Fibroblast of peridontal ligament (primary cell): ENCODE data around the gene C19orf73.
"Not testable (repeated sequence)": the region's sequence is repeated elsewhere in the genome, so short reads cannot be mapped to it uniquely, and the experiment has no call there.

ENCODE experiments used
- DNase-seq: peaks from one replicate; pipeline ENCODE4 v3.0.0-alpha.2; 2010; ENCODE audit errors: extremely low read depth

Gene C19orf73

DNA sequence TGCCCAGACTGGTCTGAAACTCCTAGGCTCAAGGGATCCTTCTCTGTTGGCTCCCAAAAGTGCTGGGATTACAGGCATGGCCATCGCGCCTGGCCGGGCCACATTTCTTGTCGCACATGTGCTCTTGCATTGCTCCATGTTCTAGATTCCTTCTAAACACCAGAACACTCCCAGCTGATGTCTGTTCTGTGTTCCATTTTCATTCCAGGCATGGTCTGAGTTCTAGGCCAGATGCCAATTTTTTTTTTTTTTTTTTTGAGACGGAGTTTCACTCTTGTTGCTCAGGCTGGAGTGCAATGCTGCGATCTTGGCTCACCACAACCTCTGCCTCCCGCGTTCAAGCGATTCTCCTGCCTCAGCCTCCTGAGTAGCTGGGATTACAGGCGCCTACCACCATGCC, 2.9 kb upstream of the C19orf73 start:
- DNase-seq, result not testable (repeated sequence)

DNA sequence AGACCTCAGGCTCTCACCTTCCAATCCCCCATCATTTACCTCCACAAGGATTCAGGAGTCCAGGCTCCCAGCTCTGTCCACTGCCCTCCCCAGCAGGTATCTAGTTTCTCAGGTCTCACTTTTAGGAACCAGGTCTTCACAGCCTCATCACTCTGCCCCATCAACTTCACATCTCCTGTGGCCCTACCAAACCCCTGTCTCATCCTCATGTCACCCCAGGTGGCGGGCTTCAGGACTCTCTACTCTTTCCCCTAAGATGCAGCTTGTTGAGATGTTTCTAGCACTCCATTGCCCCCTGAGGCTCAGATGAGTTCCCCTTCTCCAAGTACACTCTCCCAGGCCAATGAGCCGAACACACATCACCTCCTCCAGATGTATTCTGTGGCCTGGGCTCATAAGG, 1.9 kb upstream of the C19orf73 start:
- DNase-seq, result no peak

GRCh38 chr19:49120325-49120683, 1.4 kb upstream of the C19orf73 start:
- no peak for DNase-seq

GRCh38 chr19:49119411-49120324, 725 bp upstream of the C19orf73 start, which contains the start of gene PPFIA3:
Gene PPFIA3, plus strand, starts transcription at chr19:49119544. Its CDS starts 8,330 bp downstream, at chr19:49127874.
- DNase-seq, result peak; percentile 35

GRCh38 chr19:49117677-49118564, 1.0 kb downstream of the C19orf73 start:
- no peak for DNase-seq

GRCh38 chr19:49116544-49116943, 2.4 kb downstream of the C19orf73 start:
- DNase-seq, result no peak

DNA sequence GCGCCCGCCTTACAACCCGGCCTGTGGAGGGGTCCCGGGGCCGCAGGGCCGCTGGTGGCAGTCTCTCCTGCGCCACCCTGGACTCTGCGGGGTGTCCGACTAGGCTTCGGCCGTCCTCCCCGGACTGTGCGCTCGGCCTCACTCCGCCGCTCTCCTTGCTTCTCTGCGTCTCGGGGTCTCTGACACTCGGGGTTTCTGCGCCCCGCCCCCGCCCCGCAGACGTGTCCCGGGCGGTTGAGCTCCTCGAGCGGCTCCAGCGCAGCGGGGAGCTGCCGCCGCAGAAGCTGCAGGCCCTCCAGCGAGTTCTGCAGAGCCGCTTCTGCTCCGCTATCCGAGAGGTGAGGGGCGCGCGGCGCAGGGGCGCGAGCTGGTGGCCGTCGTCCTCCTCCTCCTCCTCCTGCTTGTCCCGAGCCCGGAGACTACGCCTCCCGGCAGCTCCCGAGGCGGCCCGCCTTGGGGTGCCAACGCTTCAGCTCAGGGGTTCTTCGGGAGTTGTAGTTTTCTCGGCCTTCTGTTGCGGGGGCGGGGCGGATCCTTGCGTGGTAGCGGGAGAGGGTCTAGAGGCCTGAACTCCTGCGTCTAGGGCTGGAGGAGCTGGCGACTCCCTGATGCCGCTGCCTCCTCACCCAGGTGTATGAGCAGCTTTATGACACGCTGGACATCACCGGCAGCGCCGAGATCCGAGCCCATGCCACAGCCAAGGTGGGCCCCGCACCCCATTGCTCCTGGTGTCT, 4.1 kb downstream of the C19orf73 start:
- DNase-seq, result peak; percentile 45

- DNase-seq, result peak; percentile 42
These were observed 4.9 kb downstream of the C19orf73 start, which contains the start of gene LIN7B for GRCh38 chr19:49113762-49114629. Gene LIN7B, plus strand, starts transcription at chr19:49114370. Its CDS starts 35 bp downstream, at chr19:49114405.

DNA sequence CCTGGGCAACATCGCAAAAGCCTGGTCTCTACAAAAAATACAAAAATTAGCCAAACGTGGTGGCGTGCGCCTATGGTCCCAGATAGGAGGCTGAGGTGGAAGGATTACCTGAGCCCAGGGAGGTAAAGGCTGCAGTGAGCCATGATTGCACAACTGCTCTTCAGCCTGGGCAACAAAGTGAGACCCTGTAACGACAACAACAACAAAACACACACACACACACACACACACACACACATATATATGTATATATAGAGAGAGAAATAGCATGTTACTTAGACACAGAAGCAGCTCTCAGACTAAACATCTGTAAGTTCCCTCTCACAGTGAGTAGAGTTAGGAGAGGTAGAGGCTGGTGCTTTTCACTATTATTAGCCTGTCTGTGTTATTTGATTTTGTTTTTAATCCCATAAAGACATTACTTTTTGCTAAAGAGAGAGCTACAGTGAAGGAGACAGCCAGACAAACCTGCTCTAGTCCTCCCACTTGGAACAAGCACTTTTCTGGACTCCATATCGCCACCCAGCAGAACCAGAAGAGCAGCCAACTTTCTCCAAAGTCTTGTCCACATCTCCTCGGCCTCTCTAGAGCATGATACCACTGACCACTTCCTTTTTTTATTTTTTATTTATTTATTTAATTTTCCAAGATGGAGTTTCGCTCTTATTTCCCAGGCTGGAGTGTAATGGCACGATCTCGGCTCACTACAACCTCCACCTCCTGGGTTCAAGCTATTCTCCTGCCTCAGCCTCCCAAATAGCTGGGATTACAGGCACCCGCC, 7.5 kb downstream of the C19orf73 start:
- DNase-seq, result no peak

- peak; percentile 68 for DNase-seq
These were observed 8.4 kb downstream of the C19orf73 start for GRCh38 chr19:49110567-49110966.

DNA sequence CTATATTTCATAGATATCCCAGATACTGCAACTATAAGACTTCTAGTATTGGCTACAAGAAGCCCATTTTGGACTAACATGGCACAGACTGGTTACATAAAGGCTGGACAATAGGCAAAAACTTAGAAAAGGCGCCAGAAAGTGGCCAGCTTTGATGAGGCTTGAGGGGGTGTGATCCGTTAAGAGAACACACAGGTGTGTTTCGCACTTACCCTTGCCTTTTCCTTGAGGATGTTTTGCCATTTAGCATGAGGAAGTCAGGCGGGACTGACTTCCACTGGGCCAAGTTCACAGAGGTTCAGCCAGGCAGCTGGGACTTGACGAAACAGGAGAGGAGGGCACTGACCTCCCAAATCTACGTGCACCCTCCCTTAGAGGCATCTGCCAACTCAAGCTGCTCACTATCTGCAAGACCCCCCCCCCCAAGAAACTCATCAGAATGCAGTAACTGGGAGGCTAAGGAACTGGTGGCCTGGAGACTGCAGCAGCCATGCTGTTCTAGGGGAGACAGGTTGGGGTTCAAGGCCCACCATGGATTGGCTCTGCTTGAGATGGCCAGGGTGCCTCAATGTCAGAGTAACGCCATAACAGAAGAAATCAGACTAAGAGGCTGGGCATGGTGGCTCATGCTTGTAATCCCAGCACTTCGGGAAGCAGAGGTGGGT, 9.2 kb downstream of the C19orf73 start:
- DNase-seq, result no peak

DNA sequence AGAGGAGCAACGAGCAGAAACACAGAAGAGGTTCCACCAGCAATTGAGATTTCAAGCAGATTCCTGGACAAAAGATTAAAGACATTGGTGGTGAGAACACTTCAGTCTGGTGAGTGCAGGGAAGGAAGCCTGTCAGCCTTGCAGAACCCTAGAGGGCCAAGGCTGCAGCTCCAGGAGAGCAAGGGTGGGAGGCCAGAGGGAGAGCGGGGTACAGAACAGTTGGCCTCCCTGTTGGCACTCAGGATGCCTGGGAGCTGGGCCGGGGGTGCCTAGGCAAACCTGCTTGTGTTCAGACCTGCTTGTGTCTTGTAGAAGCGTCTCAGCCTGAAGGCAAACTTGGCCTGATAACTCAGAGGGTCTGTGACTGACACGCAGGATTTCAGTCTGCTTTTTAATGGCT, 9.9 kb downstream of the C19orf73 start:
- no peak for DNase-seq

- DNase-seq, result no peak
These were observed 11.1 kb downstream of the C19orf73 start for GRCh38 chr19:49107625-49108459.

- peak; percentile 52 for DNase-seq
These were observed 12.3 kb downstream of the C19orf73 start for GRCh38 chr19:49106648-49107135.

GRCh38 chr19:49104229-49104864, 14.6 kb downstream of the C19orf73 start:
- no peak for DNase-seq

DNA sequence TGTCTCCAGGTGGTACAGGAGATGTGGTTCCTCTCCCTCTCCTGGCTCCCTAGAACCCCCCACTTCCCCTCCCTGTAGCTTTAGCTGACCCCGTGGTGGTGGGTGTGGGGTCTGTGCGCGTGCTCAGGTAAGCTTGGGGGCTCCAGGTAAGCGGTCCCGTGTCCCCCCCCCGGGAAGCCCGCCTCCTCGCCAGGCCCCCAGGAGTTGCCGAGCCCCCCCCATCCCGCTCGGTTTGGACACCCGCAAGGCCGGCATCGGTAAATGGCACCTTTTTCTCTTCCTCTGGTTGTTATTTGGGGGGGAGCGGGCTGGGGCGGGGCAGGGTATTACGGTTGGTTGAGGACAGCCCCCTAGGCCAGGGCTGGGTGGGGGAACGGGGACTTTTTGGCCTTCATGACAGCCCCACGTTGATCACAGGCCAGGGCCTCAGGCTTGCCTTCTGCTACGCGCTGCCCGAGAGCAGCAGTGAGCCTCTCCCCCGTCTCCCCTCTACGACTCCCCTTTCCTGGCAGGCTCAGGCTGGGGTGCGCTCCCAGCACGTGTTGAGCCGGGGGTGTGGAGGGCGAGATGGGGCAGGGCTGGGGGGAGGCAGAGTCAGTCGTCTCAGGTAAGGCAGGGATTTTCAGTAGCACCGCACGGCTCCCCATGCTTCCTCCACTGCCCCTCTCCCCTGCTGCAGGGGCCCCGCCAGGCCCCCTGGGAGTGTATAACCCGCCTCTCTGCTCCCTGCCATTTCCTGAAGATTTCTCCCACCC, 15.4 kb downstream of the C19orf73 start:
- no peak for DNase-seq

DNA sequence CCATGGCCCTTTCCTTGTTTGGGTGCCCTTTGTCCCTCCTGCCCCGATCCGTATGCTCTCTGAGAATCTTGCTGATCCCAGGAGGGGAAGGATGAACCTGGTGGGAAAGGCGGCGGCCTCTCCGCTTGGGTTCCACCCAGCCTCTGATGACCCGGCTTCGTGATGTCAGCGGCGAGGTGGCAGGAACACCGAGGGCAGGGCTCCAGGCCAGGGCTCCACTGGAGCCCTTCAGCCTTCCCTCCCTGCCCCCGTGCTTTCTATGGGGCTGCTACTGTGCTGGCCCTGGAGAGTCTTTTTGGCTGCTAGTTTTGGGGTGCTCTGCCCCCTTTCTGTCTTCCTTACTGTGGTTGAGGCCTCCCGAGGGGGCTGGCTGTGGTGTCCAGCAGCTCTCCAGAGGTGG, 16.6 kb downstream of the C19orf73 start:
- DNase-seq, result no peak
